NK-92 (cell line): ENCODE results near the gene VAPB.

Experiments used
- DNase-seq: peaks from one replicate; lab custom pipeline; 2025; ENCODE audit not compliant: unreplicated experiment; lab: John Stamatoyannopoulos, UW

The VAPB gene

DNA sequence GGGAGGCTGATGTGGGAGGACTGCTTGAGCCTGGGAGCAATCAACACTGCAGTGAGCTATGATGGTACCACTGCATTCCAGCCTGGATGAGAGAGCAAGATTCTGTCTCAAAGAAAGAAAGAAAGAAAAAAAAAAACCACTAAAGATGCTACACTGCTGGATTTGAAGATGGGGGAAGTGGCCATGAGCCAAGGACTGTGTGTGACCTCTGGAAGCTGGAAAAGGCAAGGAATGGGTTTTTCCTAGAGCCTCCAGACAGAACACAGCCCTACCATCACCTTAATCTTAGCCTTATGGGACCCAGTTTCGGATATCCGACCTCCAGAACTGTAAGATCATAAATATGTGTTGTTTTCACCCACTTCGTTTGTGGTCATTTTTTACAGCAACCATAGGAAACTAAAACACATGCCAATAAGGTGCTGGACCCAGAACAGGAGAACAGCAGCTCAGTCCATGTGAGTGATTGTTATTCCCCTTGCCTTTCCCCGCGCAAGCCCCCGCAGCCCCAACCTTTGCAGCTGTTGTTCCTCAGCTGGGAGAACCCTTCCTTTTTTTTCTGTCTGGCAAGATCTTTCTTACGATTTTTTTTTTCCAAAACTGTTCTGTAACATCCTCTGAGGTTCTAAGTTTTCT, 11.1 kb upstream of the VAPB start:
- no peak for DNase-seq

DNA sequence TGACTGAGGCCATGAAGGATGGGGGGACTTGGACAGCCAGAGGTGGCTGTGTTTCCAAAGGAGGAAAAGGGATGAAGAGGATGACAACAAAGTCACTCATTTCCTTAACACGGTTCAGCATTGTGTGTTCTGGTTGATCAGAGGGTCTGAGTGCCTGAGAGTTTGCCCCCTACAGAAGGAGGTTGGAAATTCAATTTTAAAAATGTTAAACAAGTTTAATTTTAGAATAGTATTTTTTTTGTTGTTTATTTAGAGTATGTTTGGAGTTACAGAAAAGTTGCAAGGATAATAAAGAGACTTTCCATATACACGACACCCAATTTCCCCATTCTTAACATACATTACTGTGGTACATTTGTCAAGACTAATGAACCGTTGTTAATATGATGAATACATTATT, 10.3 kb upstream of the VAPB start:
- no peak for DNase-seq

DNA sequence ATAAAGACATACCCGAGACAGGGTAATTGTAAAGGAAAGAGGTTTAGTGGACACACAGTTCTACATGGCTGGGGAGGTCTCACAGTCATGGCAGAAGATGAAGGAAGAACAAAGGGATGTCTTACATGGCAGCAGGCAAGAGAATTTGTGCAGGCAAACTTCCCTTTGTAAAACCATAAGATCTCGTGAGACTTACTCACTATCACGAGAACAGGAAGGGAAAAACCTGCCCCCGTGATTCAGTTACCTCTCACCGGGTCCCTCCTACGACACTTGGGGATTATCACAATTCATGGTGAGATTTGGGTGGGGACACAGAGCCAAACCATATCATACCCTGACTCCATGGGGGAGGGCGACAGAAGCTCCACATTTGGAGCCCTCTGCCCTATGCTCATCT, 7.4 kb upstream of the VAPB start:
- DNase-seq = no peak

DNA sequence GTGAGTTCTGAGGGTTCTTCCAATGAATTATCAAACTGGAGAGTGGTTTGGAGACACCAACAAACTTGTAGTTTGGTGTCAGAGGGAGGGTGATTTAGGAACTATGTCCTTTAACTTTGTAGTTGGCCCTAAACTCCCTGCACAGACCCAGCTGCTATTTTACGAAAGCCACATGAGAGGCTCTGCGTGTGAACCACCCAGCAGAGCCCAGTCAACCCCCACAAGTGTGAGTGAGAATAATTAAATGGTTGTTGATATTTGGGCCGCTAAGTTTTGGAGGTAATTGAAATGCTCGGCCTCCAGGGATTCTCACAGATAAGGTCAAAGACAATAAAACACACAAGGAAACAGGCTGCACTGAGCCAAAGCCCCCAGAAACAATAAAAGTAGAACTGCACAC, 6.9 kb upstream of the VAPB start:
- no peak for DNase-seq

DNA sequence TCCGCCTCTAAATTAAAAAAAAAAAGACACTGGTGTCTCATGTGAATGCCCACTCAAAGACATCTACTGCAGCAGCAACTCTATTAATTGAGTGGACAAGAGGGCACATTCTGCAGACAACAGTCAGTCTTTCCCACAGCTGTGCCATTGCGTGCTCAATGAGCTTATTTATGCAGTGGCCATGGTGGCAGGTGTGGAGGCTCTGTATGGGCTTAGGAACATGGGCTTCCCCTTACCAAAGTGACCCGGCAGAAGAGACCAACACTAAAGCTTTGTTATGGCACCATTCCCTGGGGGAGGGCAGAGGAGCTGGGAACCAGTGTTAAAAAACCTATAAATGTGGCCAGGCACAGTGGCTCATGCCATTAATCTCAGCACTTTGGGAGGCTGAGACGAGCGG, 4.2 kb upstream of the VAPB start:
- no peak for DNase-seq

DNA sequence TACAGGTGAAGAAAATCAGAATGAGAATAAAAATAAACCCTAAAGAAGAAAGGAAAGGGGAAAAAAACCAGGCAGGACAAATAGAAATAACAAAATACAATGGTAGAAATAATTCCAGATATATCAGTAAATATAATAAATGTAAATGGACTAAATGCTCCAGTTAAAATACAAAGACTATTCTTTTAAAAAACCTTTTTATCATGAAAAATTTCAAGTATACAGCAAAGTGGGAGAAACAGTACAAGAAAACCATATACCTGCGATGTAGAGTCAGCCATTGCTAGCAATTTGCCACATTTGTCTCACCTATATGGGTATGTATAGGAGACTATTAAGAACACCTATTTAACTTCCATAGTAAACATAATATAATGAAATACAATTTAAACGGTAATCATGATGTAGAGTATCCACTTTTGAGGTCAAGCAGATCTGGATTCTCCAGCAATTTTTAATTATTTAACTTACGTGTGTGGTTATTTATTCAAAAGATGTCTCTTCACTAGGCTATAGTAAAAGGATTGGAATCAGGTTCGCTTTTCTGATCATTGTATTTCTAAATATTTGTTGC, 914 bp upstream of the VAPB start:
- no peak for DNase-seq

DNA sequence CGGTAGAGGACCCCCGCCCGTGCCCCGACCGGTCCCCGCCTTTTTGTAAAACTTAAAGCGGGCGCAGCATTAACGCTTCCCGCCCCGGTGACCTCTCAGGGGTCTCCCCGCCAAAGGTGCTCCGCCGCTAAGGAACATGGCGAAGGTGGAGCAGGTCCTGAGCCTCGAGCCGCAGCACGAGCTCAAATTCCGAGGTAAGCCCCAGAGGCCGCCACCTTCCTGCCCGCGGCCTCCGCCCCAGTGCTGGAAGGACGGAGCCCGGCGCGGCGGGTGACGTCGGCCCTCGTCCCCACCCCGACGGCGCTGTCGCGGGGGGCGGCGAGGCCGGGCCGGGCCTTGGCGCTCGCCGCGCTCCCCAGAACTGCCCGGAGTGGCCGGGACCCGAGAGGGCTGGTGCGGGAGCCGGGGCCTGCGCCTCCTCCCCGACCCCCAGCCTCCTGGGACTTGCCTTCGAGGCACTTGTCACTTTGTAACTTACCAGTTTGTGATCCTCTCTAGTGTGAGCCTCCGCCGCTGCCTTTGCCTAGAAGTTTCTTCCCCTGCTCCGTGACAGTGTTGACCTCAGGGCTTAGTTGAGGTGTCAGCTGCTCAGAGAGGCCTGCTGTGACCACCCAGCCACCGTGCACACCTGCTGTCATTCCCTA, 417 bp downstream of the VAPB start:
- no peak for DNase-seq

DNA sequence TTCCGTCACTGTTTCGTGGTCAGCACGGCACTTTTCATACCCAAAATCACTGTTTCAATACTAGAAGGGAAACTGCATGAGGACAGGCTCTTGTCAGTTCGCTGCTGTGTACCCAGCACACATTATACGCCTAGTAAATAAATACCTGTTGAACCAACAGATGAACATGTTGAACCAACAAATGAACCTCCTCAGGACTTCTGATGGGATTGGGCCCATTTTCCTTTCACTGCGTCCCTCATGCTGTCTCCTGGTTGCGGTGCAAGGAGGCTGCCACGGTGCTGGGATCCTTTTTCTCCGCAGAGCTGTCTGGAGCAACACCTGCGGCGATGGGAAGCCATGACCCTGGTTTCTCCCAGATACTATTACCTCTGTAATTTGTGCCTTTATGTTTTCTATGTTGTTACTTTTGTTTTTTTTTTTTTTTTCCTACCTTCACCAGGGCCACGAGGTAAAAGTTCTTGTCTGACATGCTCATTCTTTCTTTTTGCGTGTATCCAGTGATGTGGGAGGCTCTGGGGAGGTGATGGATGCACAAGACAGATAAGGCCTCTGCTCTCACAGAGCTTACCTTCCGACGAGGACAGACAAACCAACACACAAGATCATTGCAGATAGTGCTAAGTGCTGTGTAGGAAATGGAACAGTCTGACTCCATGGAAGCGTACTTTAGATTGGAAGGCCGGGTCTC, 1.1 kb downstream of the VAPB start:
- DNase-seq = no peak

DNA sequence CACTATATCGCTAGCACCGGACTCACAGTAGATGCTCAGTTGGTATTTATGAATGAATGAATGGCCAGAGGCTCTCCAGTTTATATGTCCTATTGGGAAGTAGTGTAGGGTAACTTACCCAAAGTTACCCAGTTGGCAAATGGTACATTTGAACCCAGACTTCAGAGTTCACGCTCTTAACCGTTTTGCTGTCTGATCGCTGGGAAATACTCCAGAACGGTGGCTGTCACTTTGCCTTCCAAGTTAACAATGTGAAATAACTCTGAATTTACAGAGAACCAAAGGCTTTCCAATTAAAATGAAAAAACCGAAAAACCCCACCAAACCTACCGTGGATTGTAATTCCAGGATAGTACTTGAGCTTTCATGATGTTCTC, 1.6 kb downstream of the VAPB start:
- no peak for DNase-seq

DNA sequence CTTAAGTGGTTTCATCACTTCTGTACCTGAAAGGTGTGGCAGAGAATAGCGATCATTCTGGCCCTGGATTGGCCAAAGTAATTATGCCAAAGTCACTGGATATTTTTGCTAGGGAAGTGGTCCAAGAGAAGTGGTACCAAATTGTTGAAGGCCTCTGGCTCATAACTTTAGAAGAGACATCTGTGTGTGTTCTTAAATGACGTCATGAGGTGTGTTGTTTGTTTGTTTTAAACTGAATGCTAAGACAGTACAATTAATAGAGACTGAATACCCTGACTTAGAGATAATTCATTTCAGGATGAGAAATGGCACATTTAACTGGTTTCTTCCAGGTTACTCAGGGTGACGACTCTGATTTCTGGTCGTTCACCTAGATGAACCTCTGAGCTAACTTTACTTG, 3.3 kb downstream of the VAPB start:
- DNase-seq = no peak

DNA sequence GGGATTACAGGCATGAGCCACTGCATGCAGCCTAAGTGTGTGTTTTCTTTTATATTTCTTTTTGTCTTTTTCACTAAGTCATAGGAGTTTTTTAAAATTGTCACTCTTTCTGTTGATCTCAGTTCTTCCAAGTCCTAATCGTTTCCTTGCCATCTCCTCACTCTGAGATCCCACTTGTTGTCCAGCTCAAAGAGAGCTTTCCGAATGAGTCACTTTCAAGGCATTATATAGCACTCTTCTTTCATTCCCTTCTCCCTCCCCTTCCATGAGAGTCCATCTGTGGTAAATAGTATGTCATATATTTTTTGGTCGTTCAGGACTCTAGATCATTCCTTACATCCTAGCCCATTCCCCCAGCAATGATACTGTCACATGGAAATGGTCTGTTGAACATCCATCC, 4.3 kb downstream of the VAPB start:
- DNase-seq = no peak

DNA sequence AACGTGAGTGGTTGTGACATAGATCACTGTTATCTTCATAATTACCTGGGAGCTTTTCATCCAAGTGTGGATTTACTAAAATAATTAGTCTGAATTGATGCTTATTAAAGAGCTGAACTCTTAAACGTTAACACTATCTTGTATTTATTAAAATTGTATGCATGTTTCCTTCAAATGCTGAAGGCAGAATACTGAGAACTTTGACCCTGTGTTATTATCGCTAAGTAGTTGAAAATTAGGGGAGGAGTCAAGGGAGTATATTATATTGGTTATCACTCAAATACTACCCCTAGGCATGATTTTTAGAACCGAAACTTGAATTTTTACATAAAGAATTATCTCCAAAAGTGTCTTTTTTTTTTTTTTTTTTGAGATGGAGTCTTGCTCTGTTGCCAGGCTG, 5.8 kb downstream of the VAPB start:
- no peak for DNase-seq

DNA sequence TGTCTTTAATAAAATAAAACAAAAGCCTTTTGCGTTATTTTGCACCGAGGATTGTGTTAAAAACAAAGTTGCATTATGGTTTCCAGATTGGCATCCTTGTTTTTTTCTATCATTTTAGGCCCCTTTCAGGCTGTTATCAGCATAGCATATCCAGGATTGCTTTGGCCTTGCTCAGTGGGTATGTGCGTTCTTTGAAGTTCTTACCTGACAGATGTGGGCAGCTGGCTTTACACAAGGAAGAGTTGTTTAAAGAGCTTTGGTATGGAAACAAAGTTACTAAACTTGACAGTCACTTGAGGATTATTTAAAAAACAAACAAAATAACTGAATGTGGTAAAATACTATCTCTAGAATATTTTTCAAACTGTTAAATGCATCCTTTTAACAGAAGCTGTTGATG, 6.6 kb downstream of the VAPB start:
- DNase-seq = no peak

DNA sequence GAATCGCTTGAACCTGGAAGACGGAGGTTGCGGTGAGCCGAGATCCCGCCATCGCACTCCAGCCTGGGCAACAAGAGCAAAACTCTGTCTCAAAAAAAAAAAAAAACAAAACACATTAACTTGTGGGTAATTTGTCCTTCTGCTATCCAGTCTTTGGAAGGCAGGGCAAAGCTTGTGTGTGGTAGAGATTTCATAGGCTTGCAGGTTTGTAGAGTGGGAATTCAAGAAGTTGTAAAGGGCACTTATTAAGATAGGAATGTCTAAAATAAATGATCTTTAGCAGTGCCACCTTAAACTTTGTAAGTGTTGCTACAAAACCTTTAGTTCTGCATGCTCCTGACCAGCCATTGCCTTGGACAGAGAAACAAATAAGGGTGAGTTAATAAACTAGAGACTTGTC, 8.4 kb downstream of the VAPB start:
- no peak for DNase-seq

DNA sequence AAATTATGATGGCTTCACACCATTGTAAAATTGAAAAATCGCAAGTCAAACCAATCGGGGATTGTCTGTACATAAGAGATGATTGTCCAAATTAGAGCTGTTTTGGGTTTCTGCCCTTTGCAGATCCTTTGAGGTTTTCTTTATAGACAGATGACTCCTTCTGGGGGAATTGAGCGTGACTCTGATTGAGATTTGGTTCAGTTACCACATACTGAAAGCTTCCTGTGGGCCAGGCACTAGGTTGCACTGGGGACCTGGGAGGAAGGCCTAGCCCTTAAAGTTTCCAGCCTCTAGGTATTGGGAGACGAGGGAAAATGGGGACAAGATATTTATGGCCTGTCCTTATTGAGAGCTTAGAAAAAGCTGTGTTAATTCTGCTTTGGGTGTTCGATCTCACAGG, 9.2 kb downstream of the VAPB start:
- DNase-seq = no peak

DNA sequence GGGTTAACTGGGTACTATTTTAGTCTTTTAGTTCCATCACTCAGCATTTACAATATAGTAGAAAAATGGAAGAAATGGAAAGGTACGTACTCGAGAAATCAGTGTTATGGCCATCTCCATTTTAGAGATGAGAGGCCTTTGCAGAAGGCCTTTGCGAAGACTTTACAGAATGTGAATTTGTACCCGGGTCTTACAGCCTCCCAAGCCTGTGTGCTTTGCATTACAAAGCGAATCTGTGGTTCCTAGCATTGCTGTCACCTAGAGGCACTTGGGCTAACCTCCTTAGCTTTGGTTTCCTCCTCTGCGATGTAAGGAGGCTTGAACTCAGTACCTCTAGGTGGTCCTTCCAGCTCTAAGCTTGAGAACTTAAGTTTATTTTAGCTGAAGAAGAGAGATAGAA, 10.9 kb downstream of the VAPB start:
- no peak for DNase-seq

DNA sequence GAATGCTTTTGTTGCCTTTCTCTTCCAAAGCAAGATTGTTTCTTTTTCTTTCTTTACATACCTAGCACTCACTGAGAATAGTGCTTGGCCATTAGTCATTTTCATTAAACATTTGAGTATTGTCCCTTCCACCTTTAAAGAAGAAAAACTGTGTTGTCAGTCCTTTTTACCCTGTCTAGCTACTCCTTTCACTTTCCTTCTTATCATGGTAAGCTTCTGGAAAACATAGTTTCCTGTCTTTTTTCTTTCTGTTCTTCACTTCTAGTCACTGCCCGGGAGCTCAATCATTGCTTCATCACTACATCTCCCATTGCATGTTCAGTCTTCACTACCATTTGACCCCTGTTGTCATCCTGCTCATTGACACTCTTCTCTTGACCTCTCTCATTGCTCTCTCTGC, 12.1 kb downstream of the VAPB start:
- DNase-seq = no peak

DNA sequence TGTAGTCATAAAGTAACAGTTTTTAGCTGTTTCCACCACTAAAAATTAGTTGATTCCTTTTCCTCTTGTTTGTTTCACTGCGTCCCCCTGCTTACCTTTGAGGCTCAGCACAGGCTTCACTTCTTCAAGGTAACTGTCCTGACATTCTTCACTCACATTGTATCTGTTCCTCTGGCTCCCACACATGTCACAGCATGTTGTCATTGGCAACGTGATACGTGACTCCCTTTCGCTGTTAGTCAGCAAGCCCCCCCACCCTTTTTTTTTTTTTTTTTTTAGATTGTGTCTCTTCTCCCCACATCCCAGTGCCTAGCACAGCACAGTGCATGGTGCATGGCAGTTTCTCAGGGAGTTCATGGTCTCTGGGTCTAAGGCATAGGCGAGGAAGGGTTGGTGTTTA, 13.3 kb downstream of the VAPB start:
- DNase-seq = no peak

DNA sequence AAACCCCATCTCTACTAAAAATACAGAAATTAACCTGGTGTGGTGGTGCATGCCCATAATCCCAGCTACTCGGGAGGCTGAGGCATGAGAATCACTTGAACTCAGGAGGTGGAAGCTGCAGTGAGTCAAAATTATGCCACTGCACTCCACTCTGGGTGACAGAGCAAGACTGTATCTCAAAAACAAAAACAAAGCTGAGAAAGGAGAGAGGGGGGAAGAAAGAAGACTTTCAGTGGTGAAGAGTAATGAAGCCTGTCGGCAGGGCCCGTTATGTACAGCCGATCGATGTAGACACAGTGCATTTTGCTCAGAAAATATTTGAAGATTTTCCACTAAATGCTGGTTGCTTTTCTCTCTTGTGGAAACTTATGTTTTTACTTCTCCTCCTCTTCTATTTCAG, 13.8 kb downstream of the VAPB start:
- no peak for DNase-seq

DNA sequence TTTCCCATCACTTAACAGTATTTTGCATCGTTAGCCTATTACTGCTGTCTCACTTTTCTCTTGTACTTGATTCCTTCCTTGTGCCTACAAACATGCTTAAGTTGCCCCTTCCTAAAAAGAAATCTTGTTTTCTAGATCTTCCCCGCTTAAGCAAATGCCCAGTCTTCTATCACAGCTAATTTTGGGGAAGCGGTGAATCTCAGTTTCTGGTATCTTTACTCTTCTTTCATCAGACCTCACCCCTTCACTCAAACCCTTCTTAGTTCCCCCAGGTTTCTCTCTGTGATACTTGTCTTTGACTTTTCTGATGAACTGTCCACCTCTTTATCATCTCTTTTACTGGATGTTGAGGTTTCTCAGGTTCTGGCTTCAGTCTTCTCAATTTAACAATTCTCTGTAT, 14.2 kb downstream of the VAPB start:
- DNase-seq = no peak

DNA sequence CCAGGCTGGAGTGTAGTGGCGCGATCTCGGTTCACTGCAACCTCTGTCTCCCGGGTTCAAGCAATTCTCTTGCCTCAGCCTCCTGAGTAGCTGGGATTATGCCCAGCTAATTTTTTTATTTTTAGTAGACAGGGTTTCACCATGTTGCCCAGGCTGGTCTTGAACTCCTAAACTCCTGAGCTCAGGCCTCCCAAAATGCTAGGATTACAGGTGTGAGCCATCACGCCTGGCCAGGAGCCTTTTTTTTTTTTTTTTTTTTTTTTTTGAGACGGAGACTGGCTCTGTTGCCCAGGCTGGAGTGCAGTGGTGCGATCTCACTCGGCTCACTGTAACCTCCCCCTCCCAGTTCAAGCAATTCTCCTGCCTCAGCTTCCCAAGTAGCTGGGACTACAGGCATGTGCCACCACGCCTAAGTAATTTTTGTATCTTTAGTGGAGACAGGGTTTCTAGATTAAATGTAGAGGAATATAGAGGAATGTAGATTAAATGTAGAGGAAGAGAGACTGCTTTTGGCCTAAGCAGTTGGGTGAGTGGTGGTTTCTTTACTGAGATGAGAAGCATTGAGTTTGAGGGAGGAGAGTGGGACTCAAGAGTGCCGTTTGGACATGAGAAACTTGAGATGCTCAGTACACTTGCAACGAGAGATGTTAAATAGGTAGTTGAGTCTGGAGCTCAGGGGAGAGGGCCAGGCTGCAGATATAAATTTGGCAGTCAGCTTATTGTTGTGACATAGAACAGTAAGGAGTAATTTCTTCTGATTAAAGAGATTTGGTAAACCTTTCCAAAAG, 16.7 kb downstream of the VAPB start:
- DNase-seq = no peak
